A549 (cell line): Measurements from ENCODE around the gene PSG2.
"Not testable (repeated sequence)": the region's sequence is repeated elsewhere in the genome, so short reads cannot be mapped to it uniquely, and the experiment has no call there.

Source experiments
- CBX8 ChIP-seq: fragments of 200-600 bp; sonication (generic); IDR thresholded peaks from 2 replicates; pipeline ENCODE4 v1.6.1; 2016
- HOXA7 ChIP-seq: fragments of 250-450 bp; sonication (Bioruptor Pico); IDR thresholded peaks from 2 replicates; pipeline ENCODE4 v1.5.0; 2020; ENCODE audit warnings: mild to moderate bottlenecking, moderate library complexity
- PBX3 ChIP-seq: IDR thresholded peaks from 2 replicates; pipeline ENCODE4 v1.6.1; 2012
- POLR2A ChIP-seq: IDR thresholded peaks from 2 replicates; pipeline ENCODE4 v1.6.1; 2012; ENCODE audit warnings: mild to moderate bottlenecking, low read length
- RFX5 ChIP-seq: fragments of 450-650 bp; IDR thresholded peaks from 2 replicates; pipeline ENCODE4 v1.7.1; 2014; ENCODE audit warnings: antibody characterized with exemption, mild to moderate bottlenecking, moderate library complexity

- not testable (repeated sequence) for TF ChIP-seq POLR2A; HOXA7 (CRISPR knock-in tag); RFX5; PBX3; CBX8
Observed at GRCh38 chr19:43104215-43104850, 21.8 kb upstream of the PSG2 start.
